Hematopoietic multipotent progenitor cell treated with erythropoietin and hydrocortisone succinate and interleukin-3 and kit ligand, for 4 days (in vitro differentiated cells): ENCODE data around the gene SLF2.
"Not testable (repeated sequence)": the region's sequence is repeated elsewhere in the genome, so short reads cannot be mapped to it uniquely, and the experiment has no call there.

Source experiments
- DNase-seq: peaks from one replicate; pipeline ENCODE4 v3.0.0-alpha.2; 2015

SLF2 gene

DNA sequence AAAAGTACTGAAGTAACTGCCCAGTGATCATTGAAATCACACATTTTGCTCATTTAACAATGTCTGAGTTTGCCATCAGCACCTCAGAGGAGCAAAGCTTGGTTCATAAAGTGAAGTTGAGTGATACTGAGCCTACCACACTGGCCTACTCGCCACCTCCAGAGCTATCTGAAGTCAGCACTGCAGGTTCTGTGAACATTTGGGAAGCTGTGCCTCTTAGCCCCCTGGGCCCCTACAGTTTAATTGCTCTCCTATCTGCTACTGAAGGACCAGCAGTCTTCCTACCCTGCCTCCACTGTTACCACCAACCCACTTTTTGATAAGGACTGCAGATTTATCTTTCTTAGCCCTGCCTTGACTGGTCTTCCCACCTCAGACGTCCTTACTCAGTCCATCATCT is 54.6 kb downstream of the SLF2 start:
- peak; percentile 51 for DNase-seq

DNA sequence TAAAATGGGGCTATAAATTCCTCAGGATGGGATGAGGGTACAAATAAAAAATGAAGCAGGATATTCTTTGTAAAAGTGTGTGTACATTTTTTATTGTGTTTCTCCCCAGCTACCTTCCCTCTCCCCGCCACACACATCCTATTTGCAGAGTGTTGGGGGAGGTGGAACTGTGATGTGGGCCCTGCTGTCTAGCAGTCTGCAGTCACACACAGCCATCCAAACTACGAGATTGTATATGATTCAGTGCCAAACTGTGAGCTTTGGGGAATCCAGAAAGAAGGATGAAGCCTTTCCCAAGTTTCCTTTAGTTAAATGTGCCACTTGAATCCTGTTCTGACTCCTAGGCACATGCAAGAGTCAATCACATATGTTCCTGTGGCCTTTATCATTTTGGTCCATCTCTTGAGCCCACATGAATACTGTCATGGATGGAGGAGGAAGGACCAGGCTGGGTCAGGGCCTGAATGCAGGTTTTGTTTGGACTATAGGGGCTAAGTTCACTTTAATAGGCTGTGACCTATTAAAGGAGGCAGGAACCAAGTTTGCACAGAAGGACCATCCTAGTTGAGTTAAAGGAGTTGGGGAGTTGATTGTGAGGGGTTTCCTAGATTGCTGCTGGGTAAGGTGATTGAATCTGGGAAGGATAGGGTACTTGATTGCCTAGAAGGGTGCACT is 55.4 kb downstream of the SLF2 start:
- no peak for DNase-seq

DNA sequence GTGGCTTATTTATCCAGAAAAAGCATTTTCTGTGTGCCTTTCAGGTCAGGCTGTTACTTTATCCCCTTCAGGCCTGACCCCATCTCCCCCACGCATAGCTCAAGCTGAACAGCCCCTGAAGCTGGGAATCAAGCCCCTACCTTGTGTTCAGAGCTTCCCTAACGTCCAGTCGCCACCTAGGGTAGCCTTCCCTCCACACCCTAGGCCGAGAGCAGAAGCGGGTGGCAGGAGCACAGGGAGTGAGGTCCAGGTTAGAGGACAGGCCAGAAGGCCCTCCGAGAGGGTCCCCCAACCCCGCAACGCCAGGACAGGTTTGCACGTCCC is 56.1 kb downstream of the SLF2 start:
- no peak for DNase-seq

DNA sequence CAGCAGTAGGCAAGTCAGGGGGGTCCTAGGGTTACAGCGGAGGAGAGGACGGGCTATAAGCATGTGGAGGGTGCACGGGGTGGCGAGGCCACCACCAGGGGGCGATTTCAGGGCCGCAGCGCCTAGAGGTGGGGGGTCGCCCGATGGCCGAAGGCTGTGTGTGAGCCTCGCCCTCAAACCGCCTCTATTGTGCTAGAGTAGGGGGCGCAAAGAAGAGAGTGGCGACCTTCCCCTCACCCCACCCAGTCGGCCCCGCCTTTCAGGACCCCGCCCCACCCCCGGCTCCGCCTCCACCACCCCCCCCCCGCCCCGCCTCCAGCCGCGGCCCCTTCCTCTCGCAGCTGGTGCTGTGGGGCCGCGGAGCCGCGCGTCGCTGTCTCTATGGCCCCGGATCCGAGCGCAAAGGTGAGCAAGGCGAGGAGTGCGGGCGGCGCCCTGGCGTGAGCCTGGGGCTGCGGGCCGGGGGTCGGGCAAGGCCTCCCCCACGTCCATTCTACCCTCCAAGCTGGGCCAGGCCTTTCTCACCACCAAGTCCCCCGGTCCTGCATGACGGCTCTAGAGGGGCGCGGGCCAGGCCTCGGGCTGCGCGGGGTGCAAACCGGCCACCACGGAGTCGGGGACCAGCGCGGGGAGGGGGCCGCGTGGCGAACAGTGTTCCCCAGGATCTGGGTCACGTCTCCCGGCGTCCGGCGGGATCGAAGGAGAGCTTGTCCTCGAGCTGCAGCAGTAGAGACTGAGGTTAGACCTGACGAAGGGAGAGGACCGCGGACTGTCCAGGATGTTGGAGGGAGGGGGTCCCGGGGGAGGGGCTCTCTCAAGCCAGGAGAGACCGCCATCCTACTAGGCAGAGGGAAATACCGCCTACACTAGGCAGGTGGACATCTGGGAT is 56.7 kb downstream of the SLF2 start, which contains the start of gene SEMA4G:
Gene SEMA4G (plus strand): TSS at position 318 of the 889 bp plus-strand sequence. CDS start 3,409 bp downstream, outside the sequence.
- peak; percentile 74 for DNase-seq

GRCh38 chr10:100970076-100970913 is 57.5 kb downstream of the SLF2 start:
- peak; percentile 41 for DNase-seq

DNA sequence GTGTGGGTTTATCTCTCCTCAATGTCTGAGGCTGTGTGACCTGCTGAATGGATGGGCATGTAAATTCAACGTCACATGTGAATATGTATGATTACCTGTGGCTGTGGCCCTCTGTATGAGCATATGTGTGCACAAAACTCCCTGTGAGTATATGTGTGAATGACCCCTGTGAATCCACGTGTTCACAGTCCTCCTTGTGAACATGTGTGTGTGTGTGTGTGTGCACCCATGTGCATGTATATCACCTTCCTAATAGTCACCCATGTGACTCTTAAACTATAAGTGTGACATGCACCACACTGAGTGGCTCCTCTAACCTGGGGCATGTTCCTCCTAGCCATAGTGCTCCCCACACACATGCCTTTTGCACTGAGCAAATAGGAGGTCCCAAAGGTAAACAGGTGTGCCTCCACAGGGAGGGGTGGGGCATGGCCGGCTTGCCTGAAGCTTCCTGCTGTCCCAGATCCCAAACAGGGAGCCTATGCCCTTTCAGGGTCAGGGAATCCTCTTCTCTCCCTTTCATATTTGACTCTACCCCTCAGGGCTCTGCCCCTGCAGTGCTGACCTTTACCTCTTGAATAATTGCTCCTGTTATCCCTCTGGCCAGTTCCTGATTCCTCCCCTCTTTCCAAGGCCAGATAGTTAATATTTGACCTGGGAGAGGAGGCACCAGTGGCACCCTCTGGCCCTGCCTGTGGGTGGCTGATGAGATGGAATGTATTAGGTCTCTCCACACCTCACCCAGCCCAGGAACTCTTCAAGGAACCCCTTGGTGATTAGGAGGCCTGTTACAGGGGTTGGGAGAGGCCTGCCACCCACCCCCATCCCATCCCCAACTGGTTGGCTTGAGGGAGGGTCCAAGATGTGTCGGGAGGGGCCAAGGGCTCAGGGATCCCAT is 58.4 kb downstream of the SLF2 start:
- no peak for DNase-seq

DNA sequence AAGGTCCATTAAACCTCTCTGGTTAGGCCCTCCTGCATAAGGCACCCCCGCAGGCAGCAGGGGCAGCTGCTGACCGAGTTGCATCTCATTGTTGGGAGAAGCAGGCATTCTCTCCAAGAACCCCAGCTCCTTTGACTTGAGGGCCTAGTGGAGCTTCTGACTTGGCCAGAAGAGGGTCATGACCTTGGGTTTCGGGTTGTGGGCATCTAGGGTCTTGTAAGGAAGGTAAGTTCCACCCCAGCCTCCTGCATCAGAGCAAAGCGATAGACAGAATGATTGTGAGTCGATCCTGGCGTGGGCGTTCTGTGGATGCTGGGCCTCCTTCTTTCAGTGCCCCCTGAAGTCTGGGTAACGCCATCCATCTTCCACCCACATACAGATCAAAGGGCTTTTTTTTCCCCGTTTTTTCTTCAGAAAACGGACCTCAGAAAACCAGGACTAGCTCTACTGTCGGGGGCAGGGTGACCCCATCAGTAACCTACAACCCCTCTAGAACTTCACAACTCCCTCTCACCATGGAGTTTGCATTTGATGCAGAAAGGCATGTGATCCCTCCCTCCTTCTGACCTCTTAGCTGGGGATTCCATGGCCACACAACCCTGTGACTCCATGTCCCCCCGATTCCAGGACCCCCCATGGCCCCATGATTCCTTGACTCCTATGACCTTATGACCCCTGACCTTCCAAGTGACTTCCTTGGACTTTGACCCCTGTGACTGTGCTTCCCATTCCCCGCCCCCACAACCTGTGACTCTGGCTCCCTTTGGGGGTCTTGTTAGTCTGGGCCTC is 59.5 kb downstream of the SLF2 start:
- DNase-seq: no peak

DNA sequence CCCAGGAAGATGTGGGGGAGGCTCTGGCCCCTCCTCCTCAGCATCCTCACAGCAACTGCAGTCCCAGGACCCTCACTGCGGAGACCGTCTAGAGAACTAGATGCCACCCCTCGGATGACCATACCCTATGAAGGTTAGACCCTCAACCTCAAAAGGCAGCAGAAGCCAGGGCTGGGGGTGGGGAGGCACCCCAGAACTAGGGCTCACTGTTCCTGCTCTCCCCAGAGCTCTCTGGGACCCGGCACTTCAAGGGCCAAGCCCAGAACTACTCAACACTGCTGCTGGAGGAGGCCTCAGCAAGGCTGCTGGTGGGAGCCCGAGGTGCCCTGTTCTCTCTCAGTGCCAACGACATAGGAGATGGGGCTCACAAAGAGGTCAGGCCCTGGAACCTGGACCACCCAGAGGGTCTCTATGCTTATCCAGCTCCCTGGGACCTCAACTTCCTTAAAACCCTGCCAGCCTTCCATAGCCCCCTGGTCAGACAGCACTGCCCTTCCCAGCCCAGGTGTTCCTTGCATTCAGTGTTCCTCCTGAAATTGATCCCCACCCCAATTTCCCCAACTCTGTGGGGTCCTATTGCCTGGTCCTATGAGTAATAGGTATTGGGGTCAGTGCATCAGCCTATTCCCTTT is 60.3 kb downstream of the SLF2 start:
- no peak for DNase-seq

- DNase-seq: not testable (repeated sequence)
Observed at GRCh38 chr10:100975397-100975796, 62.6 kb downstream of the SLF2 start.

DNA sequence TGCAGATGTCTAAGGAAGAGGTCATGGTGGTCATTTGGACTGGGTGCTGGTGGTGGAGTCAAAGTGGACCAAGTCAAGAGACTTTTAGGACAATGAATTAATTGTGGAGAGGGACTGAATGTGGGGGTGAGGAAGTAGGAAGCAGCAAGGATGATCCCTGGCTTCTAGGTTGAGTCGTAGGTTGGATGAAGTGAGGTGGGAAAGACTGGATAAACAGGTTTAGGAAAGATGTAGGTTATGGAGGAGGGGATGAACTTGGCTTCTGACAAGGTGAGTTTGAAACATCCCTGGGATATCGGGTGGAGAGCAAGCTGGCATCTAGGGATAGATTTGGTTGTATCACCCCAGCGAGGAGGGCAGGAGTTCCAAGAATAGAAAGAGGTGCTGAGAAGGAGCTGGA is 64.1 kb downstream of the SLF2 start:
- DNase-seq: no peak

DNA sequence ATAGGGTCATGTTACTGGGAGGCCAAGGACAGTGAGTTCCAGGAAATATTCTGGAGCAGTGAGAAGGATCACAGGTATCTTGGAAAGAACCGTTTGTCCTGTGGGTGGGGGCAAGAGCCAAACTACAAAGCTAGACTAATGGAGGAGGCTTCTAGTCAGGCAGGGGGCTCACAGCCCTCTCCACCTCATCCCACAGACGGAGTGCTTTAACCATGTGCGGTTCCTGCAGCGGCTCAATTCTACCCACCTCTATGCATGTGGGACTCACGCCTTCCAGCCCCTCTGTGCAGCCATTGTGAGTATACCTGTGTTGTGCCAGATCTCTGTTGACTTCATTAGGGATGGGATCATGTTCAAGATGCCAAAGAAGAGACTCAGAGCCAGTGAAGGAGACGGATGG is 64.7 kb downstream of the SLF2 start:
- DNase-seq: no peak

GRCh38 chr10:100978121-100978900 is 65.5 kb downstream of the SLF2 start:
- no peak for DNase-seq

DNA sequence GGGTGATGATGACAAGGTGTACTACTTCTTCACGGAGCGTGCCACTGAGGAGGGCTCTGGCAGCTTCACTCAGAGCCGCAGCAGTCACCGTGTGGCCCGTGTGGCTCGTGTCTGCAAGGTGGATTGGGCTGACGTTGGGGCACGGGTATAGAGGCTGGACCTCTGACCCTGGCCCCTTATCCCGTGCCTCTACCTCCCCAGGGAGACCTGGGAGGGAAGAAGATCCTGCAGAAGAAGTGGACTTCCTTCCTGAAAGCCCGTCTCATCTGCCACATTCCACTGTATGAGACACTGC is 66.1 kb downstream of the SLF2 start:
- no peak for DNase-seq

GRCh38 chr10:100979791-100980272 is 67.1 kb downstream of the SLF2 start:
- DNase-seq: no peak

GRCh38 chr10:100980311-100980710 is 67.5 kb downstream of the SLF2 start:
- no peak for DNase-seq

DNA sequence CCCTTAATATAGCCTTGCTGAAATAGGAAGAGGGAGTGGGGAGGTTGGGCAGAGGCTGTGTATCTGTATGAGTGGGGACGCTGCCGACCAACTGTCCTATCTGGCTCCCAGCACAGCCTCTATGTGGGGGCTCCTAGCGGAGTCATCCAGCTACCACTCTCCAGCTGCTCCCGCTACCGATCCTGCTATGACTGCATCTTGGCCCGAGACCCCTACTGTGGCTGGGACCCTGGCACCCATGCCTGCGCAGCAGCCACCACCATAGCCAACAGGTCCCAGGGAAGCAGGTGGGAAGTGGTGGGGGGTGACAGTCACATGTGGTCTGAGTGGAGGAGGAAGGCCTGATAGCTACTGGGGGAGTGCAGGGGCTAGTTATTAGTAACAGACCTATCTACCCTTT is 67.9 kb downstream of the SLF2 start:
- DNase-seq: no peak

- no peak for DNase-seq
Observed at GRCh38 chr10:100981178-100981772, 68.5 kb downstream of the SLF2 start.

GRCh38 chr10:100982916-100983830 is 70.4 kb downstream of the SLF2 start:
- DNase-seq: no peak
